Measurements from ENCODE around the gene PPP3R1. TPM values are rescaled to one million over a fixed set of nuclear protein-coding genes. Genes with fewer than 3 reads are reported as not detected.

PPP3R1 gene
- total and polyA plus RNA-seq, 9 of the 15 experiments (the other 6 are each of a cell fraction or from before 2014, with no cell fraction given): 3.7 to 70.0 (median 24.8) TPM

DNA sequence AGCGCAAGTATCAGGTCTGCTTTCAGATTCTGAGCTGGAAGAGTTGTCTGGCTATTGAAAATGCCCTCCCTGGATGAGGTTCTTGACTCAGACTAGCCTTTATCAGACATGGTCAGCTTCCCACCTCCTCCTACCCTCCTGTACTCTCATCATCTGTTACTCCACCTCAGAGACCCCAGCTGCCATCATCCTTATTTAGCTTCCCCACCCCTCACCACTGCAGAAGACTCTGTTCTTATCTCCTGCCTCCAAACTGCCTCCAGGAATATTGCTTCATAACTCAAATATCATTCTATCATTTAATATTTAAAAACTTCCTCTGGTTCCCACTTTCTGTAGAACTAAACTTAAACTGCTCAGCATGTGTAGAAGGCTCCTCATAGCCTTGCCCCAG lies 31.1 kb upstream of the PPP3R1 start (continued):
- TF ChIP-seq TAL1 (IDR thresholded peaks at IDR 0.05): peak; percentile 82
- peak; percentile 82 for TF ChIP-seq TCF3 (CRISPR knock-in tag; IDR thresholded peaks at IDR 0.05)
- peak; percentile 53 for TF ChIP-seq PML (IDR thresholded peaks at IDR 0.05; ENCODE audit: low read length)
- TF ChIP-seq FOXM1 (IDR thresholded peaks at IDR 0.05; ENCODE audit: low read depth): peak; percentile 37; the same call in 1 of the 2 replicates
- no peak for TF ChIP-seq FOXM1 (CRISPR knock-in tag; IDR thresholded peaks at IDR 0.05; ENCODE audit: low read depth)
- TF ChIP-seq NCOR1 (IDR thresholded peaks at IDR 0.05): peak; percentile 85
- no peak for TF ChIP-seq JUNB (CRISPR knock-in tag; conservative IDR thresholded peaks at IDR 0.05)
- TF ChIP-seq HMG20A (CRISPR knock-in tag; conservative IDR thresholded peaks at IDR 0.05): no peak
- TF ChIP-seq CBFA2T3 (IDR thresholded peaks at IDR 0.05): peak; percentile 96
- TF ChIP-seq FUS (optimal IDR thresholded peaks at IDR 0.05; ENCODE audit: low read depth, low read length): no peak
- no peak for TF ChIP-seq ZNF324 (CRISPR knock-in tag; IDR thresholded peaks at IDR 0.05)
- TF ChIP-seq NFIC (IDR thresholded peaks at IDR 0.05): peak; percentile 80
- TF ChIP-seq TAF9B (IDR thresholded peaks at IDR 0.05; ENCODE audit: partially characterized antibody): peak; percentile 10
- peak; percentile 94 for TF ChIP-seq CBFA2T2 (conservative IDR thresholded peaks at IDR 0.05)
- TF ChIP-seq DPF2 (IDR thresholded peaks at IDR 0.05): peak; percentile 74
- no peak for TF ChIP-seq ZNF507 (tag; conservative IDR thresholded peaks at IDR 0.05)
- peak; percentile 69 for TF ChIP-seq EGR1 (conservative IDR thresholded peaks at IDR 0.05)
- no peak for TF ChIP-seq ZNF584 (CRISPR knock-in tag; IDR thresholded peaks at IDR 0.05; ENCODE audit: low read depth)
- TF ChIP-seq SMARCA4 (IDR thresholded peaks at IDR 0.05): peak; percentile 62
- no peak for TF ChIP-seq RFX5 (IDR thresholded peaks at IDR 0.05; ENCODE audit: low read depth, low read length)
- TF ChIP-seq MYBL2 (IDR thresholded peaks at IDR 0.05; ENCODE audit: low read depth): no peak
- no peak for TF ChIP-seq MYBL2 (CRISPR knock-in tag; IDR thresholded peaks at IDR 0.05; ENCODE audit: borderline replicate concordance)

All from K562 (cell line).